HG03045 (cell line): ENCODE measurements around the gene CDYL.

ENCODE experiments used
- ATAC-seq: cut with Tn5 transposase; IDR thresholded peaks from one replicate; pipeline ENCODE4 v1.9.1; 2021; ENCODE audit warnings: mild to moderate bottlenecking, moderate library complexity; ENCODE audit not compliant: unreplicated experiment

CDYL gene

DNA sequence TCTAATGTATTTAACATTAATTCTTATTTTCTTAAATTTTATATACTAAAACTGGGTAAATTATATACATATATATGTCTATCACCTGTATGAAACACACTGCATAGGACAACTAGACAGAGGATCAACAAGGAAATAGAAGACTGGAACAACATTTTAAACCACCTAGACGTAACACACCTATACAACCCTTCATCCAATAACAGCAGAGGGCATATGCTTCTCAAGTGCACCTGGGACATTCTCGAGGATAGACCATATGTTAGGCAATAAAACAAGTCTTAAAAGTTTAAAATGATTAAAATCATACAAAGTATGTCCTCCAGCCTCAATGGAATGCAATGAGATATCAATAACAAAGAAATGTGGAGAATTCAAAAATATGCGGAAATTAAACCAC lies 182.4 kb downstream of the CDYL start:
- ATAC-seq, result no peak

DNA sequence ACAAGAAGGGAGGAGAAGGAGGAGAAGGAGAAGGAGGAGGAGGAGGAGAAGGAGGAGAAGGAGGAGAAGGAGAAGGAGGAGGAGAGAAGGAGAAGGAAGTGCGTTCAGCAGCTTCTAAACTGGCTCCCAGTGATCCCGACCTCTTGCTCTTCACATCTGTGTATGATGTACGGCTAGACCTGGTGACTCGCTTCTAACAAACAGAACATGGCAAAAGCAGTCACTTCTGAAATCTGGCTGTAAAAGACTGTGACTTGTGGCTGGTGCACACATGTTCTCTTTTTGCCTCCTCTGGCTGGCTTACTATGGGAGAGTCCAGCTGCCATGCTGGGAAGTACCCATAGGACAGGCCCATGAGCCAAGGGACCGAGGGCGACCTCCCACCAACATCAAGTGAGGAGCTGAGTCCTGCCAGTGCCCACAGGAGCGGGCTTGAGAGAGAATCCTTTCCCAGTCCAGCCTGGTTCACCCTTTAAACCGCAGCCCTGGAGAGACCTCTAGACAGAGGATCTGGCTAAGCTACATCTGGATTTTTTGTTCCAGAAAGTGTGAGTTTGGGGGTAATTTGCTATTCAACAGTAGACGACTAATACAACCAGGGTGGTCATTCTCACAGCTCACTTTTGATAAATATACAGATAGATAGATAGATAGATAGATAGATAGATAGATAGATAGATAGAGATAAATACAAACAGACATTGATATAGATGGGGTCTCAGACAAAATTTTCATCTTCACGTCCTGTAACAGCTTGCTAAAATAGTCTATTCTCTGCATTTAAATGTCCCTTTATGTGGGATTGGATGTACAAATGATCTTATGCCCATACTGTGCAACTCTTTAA lies 185.3 kb downstream of the CDYL start:
- no peak for ATAC-seq

GRCh38 chr6:4962905-4963304 lies 186.7 kb downstream of the CDYL start:
- no peak for ATAC-seq

DNA sequence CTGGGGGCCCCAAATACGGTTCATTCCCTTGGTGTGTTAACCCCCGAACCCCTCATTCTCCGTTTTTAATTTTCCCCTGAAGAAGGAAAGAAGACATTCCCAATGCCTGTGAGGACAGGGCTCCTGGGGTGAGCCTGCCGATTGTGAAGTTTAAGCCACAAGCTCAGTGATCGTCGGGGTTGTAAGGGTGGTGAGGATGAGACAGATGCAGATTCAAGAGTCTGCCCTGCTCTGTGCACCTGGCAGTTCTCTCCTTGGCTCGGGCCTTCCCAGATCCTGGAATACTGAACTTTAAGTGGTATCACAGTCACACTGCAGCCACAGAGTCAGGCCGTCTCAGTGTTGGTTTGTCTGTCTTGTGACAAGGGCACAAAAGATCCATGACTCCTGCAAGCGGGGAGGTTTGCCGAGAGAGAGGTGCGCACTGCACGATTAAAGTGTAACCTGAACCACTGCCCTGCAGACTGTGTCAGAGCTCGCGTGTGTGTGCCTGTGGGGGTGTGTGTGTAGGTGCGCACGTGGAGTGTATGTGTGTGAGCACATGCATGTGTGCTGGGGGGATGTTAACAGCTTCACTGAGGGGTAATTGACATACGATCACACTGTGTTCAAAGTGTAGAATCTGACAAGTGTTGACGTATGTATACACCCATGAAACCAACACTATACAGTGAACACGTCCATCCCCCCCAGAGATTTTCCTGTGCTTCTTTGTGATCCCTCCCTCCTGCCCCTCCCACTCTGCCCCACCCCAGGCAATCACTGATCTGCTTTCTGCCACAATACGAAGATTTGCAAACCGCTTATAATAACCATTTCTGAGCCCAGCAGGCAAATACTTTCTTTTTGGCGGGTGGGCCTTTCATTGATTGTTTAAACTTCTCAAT lies 188.7 kb downstream of the CDYL start:
- ATAC-seq, result no peak

DNA sequence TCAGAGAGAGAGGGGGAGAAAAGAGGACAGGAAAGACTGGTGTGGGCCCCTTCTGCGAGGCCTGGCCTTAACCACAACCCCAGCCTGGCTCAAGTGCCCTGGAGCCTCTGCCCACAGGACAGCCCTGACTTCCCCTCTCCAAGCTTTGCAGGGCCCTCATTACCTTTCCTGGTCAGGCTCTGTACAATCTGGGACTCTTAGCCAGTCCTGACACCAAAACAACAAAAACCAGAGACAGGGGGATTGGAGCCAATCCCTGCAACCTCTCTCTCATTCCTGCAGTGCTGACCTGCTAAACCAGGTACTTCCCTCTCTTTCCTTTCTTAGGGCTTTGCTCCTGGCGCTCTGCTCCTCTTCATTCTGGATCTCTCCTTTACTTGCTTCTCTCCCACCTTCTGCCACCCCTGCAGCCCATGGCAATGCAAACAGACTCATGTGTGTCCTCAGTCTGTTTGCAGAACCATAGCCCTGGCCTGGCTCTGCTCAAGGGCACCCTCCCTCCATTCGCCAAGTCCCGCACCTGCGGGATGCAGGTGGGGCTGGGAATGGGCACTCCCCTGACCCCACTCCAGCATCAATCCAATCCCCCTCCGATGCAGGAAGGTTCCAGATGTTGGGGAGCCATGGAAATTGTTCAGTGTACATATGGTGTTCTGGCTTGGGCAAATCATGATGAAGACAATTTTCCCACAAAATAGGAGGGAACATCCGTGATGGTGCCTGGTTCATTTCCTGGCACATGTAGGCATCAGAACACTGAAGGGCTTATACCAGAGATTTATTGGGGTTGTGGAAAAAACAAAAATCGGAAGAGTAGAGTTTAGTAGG lies 189.6 kb downstream of the CDYL start:
- no peak for ATAC-seq

DNA sequence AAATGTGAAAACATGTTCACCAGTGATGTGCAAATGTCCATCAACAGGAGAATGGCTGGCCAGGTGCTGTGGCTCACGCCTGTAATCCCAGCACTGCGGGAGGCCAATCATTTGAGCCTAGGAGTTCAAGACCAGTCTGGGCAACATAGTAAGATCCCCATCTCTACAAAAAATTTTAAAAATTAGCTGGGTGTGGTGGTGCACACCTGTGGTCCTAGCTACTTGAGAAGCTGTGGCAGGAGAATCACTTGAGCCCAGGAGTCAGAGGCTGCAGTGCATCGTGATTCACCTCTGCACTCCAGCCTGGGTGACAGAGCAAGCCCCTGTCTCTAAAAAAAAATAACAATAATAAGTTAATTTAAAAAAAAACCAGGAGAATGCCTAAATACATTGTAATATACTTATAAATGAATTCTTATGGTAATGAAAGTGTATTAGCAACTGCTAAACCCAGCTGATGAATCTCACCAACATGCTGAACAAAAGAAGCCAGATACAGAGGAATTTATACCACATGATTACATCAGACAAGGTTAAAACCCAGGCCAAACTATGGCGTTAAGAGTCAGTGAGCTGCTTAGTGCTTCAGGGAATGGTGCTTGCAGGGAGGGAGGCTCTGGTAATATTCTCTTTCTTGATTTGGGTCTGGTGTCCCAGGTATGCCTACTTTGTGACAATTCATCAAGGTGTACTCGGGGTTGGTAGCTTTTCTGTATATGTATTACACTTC lies 191.3 kb downstream of the CDYL start:
- no peak for ATAC-seq

DNA sequence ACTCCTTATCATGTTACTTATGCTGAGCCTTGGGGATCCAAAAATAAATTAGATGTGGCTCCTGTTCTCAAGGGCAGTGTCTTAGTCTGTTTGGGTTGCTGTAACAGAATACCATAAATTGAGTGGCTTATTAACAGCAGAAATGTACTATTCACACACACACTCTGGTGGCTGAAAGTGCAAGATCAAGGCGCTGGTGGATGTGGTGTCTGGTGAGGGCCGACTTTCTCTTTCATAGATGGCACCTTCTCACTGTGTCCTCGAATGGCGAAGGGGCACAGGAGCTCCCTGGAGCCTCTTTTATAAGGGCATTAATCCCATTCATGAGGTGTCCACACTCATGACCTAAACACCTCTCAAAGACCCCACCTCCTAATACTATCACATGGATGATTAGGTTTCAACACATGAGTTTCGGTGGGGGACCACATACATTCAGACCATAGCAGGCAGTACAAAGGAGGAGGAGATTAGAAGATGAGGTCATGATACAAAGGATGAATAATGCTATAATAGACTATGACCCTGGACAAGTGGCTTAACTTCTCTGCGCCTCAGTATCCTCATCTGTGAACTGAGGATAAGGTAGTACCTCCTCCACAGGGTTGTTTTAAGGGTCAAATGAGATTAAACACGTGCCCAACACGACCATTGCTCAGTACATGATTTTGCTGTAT lies 193.5 kb downstream of the CDYL start:
- ATAC-seq, result no peak

DNA sequence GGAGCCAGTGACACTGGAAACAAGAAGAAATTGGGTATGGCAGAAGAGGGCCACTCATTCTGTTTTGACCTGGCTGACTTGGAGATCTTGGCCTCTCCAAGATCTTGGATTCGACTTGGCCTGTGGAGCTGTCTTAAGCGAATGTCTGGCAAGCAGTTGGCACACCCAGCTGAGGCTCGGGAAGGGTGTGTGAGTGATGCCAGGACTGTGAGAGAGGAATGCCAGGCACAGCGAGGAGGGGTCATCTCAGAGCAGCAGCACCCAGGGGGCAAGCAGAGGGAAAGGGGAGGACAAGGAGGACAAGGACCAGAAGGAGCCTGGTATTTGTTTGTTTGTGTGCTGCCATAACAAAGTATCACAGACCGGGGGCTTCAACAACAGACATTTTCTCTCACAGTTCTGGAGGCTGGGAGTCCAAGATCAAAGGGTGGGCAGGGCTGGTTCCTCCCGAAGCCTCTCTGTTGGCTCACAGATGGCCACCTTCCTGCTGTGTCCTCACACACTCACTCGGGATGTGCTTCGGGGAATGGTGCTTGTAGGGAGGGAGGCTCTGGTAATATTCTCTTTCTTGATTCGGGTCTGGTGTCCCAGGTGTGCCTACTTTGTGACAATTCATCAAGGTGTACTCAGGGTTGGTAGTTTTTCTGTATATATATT lies 194.7 kb downstream of the CDYL start:
- no peak for ATAC-seq

- no peak for ATAC-seq
Measured at GRCh38 chr6:4971851-4972250, 195.6 kb downstream of the CDYL start.

- no peak for ATAC-seq
Measured at GRCh38 chr6:4972438-4972837, 196.2 kb downstream of the CDYL start.

DNA sequence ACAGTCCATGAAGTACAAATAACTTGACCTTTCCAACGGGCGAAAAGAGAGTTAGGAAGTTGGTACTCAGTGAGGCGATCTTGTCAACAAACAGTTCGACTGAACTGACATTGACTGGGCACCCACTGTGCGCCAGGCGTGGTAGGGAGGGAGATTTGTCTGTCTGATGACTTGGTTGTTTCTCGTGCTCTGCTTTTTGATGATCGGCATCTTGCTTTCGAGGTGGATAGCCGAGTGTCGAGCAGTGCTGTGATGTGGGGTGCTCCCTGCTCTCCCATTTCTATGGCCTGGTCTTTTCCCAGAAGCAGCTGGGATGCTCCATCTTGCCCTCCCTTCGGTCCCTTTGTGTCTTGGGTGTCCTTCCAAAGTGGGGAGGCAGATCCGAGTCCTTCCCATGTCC lies 197.2 kb downstream of the CDYL start:
- no peak for ATAC-seq

DNA sequence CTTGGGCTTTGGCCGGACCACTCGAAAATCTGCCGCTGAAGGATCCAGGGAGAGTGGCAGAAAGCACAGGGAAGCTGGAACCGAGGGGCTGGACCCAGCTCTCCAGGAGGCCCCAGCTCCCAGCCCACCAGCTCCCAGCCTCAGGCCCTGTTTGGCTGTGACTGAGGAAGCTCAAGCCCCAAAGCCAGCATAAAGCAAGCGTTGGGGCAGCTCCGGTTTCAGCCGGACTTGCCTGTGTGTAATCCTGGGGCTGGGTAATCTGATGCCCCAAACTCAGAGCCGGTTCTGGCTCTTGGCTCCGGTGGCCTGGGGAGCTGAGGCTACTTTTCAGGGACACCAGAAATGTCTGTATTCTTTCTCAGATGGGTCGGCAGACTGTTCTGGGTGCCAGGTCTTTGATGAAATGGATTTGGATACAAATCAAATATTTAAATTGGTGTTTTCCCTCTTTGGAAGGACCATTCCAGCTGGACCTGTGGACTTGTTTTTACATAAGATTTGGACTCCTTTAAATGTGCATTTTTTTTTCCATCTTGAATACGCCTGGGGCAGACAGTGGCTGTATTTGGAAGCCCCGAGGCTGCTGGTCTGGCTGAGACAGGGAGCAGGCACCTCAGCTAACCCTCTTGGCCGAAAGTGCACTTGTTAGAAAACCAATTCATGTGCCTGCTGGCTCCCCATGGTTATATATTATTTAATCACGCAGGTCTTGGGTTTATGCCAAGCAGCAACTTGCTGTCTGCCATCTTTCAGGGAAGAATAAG lies 198.0 kb downstream of the CDYL start:
- no peak for ATAC-seq

DNA sequence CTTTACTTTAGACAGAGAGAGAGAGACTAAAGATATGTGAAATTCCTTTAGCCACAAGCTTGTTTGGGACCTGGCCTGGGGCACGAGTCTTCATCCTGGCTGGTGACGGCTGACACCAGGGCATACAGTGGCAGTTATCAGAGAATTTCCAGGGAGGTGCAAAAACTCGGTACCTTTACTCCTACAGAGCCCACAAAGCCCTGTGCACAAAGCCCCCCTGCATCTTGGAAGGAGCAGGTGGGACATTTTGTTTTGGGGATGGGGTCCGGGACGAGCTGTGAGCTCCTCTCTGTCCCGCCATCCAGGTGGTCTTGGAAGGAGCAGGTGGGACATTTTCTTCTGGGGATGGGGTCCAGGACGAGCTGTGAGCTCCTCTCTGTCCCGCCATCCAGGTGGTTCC lies 198.8 kb downstream of the CDYL start:
- no peak for ATAC-seq

- ATAC-seq, result no peak
Measured at GRCh38 chr6:4975506-4975905, 199.3 kb downstream of the CDYL start.

GRCh38 chr6:4977468-4977867 lies 201.3 kb downstream of the CDYL start:
- no peak for ATAC-seq

DNA sequence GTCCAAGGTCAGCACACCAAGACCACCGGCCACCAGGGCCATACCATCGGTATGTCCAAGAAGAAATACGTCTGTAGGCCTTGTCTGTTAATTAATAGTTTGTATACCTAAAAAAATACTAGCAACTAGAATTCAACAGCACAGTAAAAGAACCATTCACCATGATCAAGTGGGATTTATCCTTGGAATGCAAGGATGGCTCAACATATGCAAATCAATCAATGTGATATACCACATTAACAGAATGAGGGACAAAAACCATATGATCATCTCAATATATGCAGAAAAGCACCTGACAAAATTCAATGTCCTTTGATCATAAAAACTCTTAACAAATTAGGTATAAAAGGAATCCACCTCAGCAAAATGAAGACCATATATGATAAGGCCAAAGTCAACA lies 203.2 kb downstream of the CDYL start:
- ATAC-seq, result no peak

DNA sequence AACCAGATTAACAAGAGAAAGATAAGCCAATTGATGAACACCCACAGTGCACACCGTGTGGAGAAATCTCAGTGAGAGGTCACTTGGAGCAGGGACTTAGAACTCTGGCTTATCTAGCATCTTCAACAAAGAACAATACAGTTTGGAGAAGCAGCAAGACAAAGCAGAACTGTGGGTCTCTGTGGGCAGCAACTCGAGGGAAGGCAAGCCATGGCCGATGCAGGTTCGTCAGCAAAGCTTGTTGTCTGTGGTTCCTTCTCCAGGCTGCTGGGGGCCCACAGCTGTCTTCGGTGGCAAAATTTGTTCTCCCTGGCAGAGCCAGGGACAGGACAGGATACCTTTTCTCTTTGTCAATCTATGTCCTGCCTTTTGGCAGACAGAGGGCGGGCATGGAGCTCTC lies 205.6 kb downstream of the CDYL start:
- no peak for ATAC-seq

DNA sequence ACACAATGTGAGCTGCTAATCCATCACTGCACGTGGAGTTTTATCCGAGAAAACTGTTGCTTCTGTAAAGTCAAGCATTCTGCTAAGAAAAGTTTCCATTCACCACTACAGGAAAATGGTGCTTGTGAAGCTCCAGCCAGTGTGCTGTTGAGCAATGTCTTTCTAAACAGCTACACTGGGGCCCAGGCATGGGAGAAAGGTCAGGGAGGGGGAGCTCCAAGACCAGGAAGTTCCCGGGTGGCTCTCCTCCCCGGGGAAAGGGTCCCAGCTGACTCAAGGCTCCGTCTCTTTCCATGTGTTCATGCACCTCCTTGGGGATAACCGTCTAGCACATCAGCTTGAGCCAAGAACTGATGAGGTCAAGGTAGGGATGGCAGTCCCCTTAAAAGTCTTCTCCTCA lies 207.1 kb downstream of the CDYL start:
- ATAC-seq, result no peak

DNA sequence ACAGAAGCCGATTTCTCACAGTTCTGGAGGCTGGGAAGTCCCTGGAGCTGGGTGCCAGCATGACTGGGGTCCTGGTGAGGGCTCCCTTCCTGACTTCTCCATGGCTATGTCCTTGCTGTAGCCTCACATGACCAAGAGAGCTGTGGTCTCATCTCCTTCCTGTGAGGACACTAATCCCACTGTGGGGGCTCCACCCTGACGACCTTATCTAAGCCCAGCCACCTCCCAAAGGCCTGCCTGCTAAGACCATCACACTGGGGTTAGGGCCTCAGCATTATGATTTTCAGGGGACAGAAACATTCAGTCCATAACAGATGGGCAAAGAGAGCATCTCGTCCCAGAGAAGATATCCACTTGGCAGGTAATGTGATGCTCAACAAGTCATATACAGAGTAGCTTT lies 210.8 kb downstream of the CDYL start:
- no peak for ATAC-seq
